ENCODE data around the gene GPR132. TPM values are rescaled to one million over a fixed set of nuclear protein-coding genes. Genes with fewer than 3 reads are reported as not detected.
"Not testable (repeated sequence)": the region's sequence is repeated elsewhere in the genome, so short reads cannot be mapped to it uniquely, and the experiment has no call there.

Gene GPR132
- total RNA-seq, 1 donor: 0.09 TPM

DNA sequence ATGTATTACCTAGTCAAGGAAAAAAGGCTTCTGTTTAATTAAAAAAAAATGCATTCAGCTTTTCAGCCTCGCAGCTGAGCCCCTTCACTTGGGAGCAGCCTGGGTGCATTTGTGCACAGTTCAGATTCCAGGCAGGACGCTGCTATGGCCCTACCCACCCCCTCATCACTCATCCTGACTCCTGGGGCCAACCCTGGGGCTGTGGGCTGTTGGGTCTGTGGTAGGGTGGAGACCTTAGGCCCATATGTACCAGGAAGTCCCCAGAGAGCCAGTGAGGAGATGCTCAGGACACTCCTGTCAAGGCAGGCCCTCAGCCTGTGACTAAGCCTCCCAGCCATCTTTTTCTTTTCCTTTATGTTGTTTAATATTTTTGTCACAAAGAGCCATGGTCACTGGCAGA, 35.0 kb downstream of the GPR132 start:
- H3K4me3 ChIP-seq (ENCODE audit: low read depth, low read length): no peak overlapping the region
- TF ChIP-seq, protein P1, sequence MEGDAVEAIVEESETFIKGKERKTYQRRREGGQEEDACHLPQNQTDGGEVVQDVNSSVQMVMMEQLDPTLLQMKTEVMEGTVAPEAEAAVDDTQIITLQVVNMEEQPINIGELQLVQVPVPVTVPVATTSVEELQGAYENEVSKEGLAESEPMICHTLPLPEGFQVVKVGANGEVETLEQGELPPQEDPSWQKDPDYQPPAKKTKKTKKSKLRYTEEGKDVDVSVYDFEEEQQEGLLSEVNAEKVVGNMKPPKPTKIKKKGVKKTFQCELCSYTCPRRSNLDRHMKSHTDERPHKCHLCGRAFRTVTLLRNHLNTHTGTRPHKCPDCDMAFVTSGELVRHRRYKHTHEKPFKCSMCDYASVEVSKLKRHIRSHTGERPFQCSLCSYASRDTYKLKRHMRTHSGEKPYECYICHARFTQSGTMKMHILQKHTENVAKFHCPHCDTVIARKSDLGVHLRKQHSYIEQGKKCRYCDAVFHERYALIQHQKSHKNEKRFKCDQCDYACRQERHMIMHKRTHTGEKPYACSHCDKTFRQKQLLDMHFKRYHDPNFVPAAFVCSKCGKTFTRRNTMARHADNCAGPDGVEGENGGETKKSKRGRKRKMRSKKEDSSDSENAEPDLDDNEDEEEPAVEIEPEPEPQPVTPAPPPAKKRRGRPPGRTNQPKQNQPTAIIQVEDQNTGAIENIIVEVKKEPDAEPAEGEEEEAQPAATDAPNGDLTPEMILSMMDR (IDR thresholded peaks at IDR 0.05; ENCODE audit: insufficient read depth, low read length): no peak
- no peak for DNase-seq (ENCODE audit: low read depth)

DNA sequence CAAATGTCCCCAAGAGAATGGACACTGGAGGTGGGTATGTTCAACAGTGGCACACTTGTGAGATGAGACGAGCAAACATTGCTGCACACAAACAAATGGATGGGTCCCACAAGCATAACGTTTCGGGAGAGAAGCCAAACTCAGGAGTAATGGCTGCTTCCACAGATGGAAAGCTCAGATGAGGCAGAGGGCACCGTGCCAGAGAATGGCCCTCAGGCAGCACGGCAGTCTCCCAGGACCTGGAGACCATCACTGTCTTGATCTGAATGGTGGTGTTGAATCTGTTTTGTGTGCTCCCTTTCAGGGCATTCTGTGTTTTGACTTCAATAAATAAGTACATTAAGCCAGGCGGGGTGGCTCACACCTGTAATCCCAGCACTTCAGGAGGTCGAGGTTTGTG, 35.8 kb downstream of the GPR132 start:
- no peak overlapping the region for H3K4me3 ChIP-seq (ENCODE audit: low read depth, low read length)
- no peak for DNase-seq (ENCODE audit: low read depth)
- TF ChIP-seq, protein P1 (IDR thresholded peaks at IDR 0.05; ENCODE audit: insufficient read depth, low read length): no peak

DNA sequence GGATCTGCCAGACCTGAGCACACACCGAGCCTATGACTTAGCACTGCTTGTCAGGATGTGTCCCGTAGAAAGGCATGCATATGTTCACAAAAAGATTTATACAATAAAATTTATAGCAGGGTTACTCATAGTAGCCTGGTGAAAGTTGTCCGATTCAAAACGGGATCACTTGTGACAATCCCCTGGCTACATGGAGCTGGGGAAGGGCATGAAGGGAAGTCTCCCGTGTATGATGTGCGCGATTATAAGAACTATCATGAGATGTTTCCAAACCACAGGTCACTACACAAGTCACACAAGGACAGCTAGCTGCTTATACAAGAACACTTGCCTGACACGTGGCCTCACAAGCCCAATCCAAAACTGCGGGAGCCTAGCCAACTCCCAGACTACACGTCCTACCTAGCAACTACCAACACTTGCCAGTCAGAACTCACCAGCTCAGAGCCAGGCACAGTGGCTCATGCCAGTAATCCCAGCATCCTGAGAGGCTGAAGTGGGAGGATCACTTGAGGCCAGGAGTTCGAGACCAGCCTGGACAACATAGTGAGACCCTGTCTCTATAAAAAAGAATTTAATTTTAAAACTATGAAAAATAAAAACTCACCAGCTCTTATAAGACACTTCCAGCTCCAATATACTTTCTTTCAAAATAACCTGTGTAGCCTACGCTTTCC, 36.8 kb downstream of the GPR132 start:
- DNase-seq (ENCODE audit: low read depth): no peak
- TF ChIP-seq, protein P1 (IDR thresholded peaks at IDR 0.05; ENCODE audit: insufficient read depth, low read length): no peak
- no peak overlapping the region for H3K4me3 ChIP-seq (ENCODE audit: low read depth, low read length)

DNA sequence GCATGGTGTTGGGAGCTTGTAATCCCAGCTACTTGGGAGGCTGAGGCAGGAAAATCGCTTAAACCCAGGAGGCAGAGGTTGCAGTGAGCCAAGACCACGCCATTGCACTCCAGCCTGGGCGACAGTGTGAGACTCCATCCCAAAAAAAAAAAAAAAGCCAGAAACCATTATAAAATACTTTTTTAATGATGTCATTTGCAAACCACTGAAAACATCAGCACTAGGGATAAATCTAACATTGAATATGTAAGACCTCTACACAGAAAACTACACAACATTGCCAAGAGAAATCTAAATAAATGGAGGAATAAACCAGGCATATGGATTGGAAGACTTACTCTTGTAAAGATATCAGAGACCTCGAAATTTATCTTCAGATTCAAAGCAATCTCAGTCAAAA, 37.5 kb downstream of the GPR132 start:
- DNase-seq (ENCODE audit: low read depth); H3K4me3 ChIP-seq (ENCODE audit: low read depth, low read length): not testable (repeated sequence)

DNA sequence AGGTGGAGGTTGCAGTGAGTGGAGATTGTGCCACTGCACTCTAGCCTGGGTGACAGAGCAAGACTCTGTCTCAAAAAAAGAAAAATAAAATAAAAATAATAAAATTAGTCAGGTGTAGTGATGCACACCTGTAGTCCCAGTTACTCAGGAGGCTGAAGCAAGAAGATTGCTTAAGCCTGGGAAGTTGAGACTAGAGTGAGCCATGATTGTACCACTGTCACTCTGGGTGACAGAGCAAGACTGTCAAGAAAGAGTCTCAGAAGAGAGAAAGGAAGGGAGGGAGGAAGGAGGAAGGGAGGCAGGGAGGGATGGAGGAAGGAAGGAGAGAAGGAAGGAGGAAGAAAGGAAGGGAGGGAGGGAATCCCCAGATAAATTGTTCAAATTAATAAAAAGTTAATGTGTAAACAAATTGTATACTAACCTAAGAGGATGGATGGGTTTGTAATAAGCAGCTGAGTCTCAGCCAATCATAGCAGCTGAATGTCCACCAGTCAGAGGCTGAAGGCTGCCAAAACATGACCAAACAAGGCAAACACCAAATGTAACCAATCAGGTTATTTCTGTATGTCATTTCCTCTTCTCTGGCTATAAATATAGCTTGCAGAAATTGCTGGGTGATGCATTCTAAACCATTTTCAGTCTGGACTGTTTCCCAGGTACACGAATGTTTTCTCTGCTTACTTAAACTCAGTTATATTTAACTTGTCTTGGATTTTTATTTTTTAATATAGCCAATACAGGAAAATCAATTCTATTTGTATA, 38.2 kb downstream of the GPR132 start:
- DNase-seq (ENCODE audit: low read depth): peak; percentile 52
- H3K4me3 ChIP-seq (ENCODE audit: low read depth, low read length): no peak overlapping the region
- TF ChIP-seq, protein P1 (IDR thresholded peaks at IDR 0.05; ENCODE audit: insufficient read depth, low read length): no peak

DNA sequence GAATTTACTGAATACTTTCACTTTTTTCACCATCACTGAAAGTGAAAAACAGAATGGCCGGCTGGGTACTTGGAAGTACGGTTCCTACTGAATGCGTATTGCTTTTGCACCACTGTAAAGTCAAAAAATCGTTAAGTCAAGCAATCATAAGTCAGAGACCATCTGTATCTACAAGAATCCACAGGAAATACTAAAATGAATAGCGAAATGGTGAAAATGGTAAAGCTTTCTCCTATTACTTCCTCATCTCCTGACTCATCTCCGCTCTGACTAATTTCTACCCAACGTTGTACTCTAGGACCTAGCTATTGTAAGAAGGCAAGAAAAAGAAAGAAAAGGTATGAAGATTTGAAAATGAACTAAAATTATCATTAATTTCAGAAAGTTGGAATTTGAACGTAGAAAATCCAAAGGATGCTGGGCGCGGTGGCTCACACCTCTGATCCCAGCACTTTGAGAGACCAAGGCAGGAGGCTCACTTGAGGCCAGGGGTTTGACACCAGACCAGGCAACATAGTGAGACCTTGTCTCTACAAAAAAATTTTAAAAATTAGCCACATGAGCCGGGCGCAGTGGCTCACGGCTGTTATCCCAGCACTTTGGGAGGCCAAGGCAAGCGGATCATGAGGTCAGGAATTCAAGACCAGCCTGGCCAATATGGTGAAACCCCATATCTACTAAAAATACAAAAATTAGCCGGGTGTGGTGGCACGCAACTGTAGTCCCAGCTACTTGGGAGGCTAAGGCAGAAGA, 39.0 kb downstream of the GPR132 start:
- DNase-seq (ENCODE audit: low read depth): no peak
- no peak overlapping the region for H3K4me3 ChIP-seq (ENCODE audit: low read depth, low read length)
- TF ChIP-seq, protein P1 (IDR thresholded peaks at IDR 0.05; ENCODE audit: insufficient read depth, low read length): no peak

DNA sequence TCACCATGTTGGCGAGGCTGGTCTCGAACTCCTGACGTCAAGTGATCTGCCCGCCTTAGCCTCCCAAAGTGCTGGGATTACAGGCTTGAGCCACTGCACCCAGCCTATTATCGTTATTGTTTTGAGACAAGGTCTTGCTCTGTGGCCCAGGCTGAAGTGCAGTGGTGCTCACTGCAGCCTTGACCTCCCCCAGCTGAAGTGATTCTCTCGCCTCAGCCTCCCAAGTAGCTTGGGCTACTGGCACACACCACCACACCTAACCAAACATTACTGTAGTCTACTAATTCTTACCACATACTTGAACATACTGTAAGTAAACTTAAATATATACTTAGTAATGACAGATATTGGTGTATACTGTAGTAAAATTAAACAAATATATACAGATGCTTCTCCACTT, 39.8 kb downstream of the GPR132 start:
- DNase-seq (ENCODE audit: low read depth): no peak
- TF ChIP-seq, protein P1 (IDR thresholded peaks at IDR 0.05; ENCODE audit: insufficient read depth, low read length): no peak
- no peak overlapping the region for H3K4me3 ChIP-seq (ENCODE audit: low read depth, low read length)

Measured in fibroblast of the aortic adventitia (primary cell).